ENCODE data around the gene MRPS11. TPM values are rescaled to one million over a fixed set of nuclear protein-coding genes. Genes with fewer than 3 reads are reported as not detected.

The MRPS11 gene
- total and polyA plus RNA-seq, 2 of the 8 experiments (the other 6 are each of a cell fraction or from before 2014, with no cell fraction given), result 41.4 to 59.2 TPM

DNA sequence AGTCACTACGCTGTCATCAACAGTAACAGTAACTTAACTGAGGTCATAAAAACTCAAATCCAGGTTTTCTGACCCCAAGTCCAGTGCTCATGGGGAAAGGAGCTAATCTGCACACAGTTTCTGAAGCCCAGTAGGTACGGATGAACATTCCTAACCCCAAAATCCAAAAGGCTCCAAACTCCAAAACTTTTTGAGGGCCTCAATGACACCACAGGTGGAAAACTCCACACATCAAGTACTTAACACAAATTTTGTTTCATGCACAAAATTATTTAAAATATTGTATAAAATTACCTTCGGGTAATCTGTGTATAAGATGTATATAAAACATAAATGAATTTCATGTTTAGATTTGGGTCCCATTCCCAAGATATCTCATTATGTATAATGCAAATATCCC, 10.8 kb upstream of the MRPS11 start:
- Histone ChIP-seq H3K79me2 (ENCODE audit: control insufficient read depth in 1 of 2, insufficient read depth in 2 of 2, low read length in 2 of 2) (no peaks in the 10 kb centered on the region), H2BK15ac (ENCODE audit: low read length) (no peak overlapping the region), H4K5ac (ENCODE audit: insufficient read length, low read depth, low read length) (no peak overlapping the region), H2AK5ac (ENCODE audit: low read depth, low read length) (no peak overlapping the region), H3K4me2 (ENCODE audit: insufficient read depth in 1 of 2, low read depth in 2 of 2, low read length in 2 of 2) (no peak overlapping the region), H3K4me3 (ENCODE audit: extremely low read depth in 1 of 4, insufficient read depth in 2 of 4, low read depth in 3 of 4, low read length in 4 of 4) (no peak overlapping the region), H3K79me1 (ENCODE audit: low read depth, low read length) (no peaks in the 10 kb centered on the region), H3K18ac (ENCODE audit: extremely low read depth, low read length) (no peak overlapping the region), H3K4me1 (replicated peaks in 1 of 4; ENCODE audit: control insufficient read depth in 3 of 4, insufficient read depth in 4 of 4, low read length in 3 of 4) (no peaks in the 10 kb centered on the region; a peak in 1 of 7 replicates), H3K9ac (replicated peaks in 1 of 4; ENCODE audit: extremely low read depth in 1 of 4, low read depth in 3 of 4, low read length in 3 of 4) (no peak overlapping the region), H2BK12ac (ENCODE audit: low read depth, low read length) (no peak overlapping the region), H3K56ac (replicated peaks; ENCODE audit: insufficient read length, low read depth, low read length) (no peak overlapping the region), H3K14ac (ENCODE audit: insufficient read length) (no peak overlapping the region), H4K8ac (ENCODE audit: extremely low read depth, insufficient read depth, low read length) (no peak overlapping the region), H3K4ac (replicated peaks; ENCODE audit: insufficient read length, low read depth, low read length) (no peak overlapping the region), H3K23ac (ENCODE audit: insufficient read length) (no peak overlapping the region), H2AFZ (ENCODE audit: low read length) (no peak overlapping the region), H2BK120ac (replicated peaks; ENCODE audit: low read depth, low read length) (no peak overlapping the region), H3K9me3 (ENCODE audit: insufficient read depth in 2 of 2, low read depth in 1 of 2, low read length in 1 of 2) (no peaks in the 10 kb centered on the region), H4K91ac (replicated peaks; ENCODE audit: insufficient read length, low read length) (no peak overlapping the region), H3K27me3 (replicated peaks in 1 of 4; ENCODE audit: control insufficient read depth in 3 of 4, extremely low read depth in 1 of 4, insufficient read depth in 3 of 4, low read length in 3 of 4) (no peaks in the 10 kb centered on the region; a peak in 1 of 7 replicates), H4K20me1 (replicated peaks in 1 of 2; ENCODE audit: control insufficient read depth in 1 of 2, insufficient read depth in 2 of 2, low read length in 2 of 2) (no peaks in the 10 kb centered on the region), H3K36me3 (ENCODE audit: control insufficient read depth in 2 of 4, insufficient read depth in 4 of 4, low read length in 3 of 4) (peaks cover 3 to 20% (median 14%) of the 10 kb centered on the region in 4 experiments; a peak in 7 of 8 replicates), H3K23me2 (ENCODE audit: low read depth, low read length) (0 out of 2 replicates have a peak, but pooled peaks cover 1% of the 10 kb centered on the region), H3K27ac (ENCODE audit: low read depth, low read length) (no peak overlapping the region), H2BK5ac (ENCODE audit: low read depth, low read length) (no peak overlapping the region), H2BK20ac (ENCODE audit: low read length) (no peak overlapping the region)
- TF ChIP-seq TAF1 (IDR thresholded peaks at IDR 0.05; ENCODE audit: low read depth, low read length) (no peak), CHD1 (IDR thresholded peaks at IDR 0.05; ENCODE audit: low read depth, low read length) (no peak), SP4 (IDR thresholded peaks at IDR 0.05; ENCODE audit: low read length) (no peak), BCL11A (IDR thresholded peaks at IDR 0.05; ENCODE audit: low read depth in 2 of 2, low read length in 2 of 2) (no peak), CHD2 (IDR thresholded peaks at IDR 0.05; ENCODE audit: low read length) (no peak)
- FAIRE-seq, result no peak
- CTCF ChIA-PET (ENCODE audit: partially characterized antibody), result interaction anchor here (0.7 to 7.9 kb wide), 6 partner anchors 17 to 239 kb away, joined by 3 to 106 read pairs (median 8); no protein-coding TSS in a partner anchor
- POLR2A ChIA-PET (ENCODE audit: partially characterized antibody), result interaction anchor here (0.9 to 3.1 kb wide), 2 partner anchors 9 to 11 kb away, joined by 4 to 20 read pairs; partner anchors contain the start of genes MRPL46 and MRPS11
- no peak for DNase-seq (ENCODE audit: low read depth in 1 of 2, low spot score in 2 of 2)
- WGBS, 2 experiments (ENCODE audit: extremely low coverage in 1 of 2, insufficient coverage in 1 of 2, insufficient read length in 1 of 2, insufficient replicate concordance in 2 of 2, low coverage in 1 of 2, low lambda C conversion rate in 2 of 2, missing lambda C conversion rate in 1 of 2), result 94% methylated on average over 3 of the region's 3 CpGs; no CpG with 5 or more reads in 1 of the 2 experiments

All from H1 (cell line).